GM19239 (cell line): ENCODE measurements around the gene MICAL1.

ENCODE experiments used
- DNase-seq: peaks from one replicate; pipeline ENCODE4 v3.0.0; 2011; ENCODE audit warnings: low spot score; ENCODE audit not compliant: insufficient read length
- FAIRE-seq: peaks from 2 replicates; lab custom pipeline; 2011; peaks lifted over from hg19 to GRCh38; lab: Jason Lieb, UNC

The MICAL1 gene

DNA sequence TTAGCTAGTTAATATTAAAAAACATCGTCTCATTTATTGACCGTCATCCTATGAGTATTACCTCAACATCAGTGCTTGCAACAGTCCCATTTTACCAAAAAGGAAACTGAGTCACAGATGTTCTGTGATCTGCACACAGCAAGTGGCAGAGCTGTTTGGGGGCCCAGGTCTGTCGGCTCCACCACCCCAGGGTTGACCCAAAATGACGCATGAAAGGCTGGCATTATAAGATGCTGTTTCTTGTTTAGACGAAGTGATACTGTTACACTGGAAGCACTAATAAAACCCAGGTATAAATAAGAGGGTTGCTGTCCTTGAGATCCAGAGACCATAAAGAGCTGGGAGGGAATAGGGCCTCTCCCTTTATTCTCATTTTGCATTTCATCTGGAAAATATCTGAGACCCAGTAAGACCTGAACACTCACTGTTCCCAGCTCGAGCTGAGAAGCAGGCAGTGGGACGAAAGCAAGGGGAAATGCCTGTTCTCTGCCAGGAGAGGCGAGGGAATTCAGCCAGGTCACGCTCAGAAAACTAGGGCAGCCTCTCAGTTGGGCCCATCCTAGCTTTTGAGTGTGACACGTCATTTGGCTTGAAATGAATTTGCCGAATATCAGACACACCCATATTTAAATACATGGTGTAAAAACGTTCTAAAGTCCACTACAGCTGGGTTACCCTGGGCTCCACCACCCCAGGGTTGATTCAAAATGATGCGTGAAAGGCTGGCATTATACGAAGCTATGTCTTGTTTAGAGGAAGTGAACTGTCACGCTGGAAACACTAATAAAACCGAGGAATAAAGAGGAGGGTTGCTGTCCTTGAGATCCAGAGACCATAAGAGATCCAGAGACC, 1.4 kb upstream of the MICAL1 start:
- FAIRE-seq (no peak), DNase-seq (no peak)

DNA sequence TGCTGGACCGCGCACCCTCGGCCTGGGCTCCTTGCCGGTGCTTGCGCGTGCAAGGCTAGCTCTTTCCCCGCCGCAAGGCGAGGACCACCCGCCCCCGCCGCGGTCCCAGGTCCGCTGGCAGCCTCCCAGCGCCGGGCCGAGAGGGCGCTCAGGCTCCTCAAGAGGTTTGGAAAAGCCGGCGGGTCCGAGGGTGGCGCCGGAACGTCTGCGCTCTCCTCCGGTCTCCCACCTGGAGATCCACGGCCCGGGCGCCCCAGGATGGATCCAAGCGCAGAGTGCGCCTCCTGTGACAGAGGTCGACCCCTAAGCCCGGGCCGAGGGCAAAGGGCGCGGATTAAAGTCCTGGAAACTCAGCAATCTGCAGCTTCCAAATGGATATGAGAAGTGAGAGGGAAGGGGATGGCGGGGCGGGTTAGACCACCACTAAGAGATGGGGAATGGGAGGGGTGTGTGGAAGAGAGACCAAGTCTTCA, 575 bp upstream of the MICAL1 start:
- FAIRE-seq (no peak), DNase-seq (no peak)

DNA sequence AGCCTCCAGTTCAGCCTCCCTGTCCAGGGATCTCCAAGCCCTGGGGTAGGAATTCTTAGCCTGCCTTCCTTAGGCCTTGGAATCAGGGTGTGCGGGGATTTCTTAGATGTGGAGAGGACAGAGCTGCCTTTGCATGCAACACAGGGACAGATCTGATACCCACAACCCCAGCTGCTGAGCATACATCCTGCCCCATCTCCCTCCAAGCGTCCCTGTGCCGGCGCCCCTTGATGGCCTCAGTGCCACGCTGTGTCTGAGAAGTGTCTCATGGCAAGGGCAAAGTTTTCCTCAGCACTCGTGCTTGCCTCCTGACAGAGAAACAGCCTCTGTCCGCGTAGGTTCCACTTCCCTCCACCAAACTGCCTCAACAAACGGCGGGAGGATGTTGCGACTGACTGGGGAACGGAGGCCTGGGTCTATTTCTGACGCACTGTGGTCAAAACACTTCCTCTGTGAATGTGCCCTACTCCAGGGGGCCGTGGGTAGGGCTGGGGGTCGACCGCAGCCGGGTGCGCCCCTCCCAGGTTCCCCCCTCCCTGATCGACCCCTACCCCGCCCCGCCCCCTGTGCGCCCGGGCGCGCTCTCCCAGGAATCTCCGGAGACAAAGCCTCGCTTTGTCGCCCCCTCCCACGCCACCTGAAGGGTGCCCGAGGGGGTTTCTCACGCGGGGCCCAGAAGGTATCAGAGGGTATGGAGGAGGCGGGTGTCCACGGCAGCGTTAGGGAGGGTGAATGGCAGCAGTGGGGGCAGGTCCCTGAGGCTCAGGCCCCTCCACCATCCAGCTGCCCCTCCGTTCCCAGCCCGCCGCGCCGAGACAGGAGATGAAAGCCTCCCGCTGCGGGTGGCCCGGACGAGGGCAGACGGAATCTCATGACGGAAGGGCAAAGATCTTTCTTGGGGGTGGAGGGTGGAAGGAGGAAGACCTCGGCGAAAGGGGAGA, 806 bp downstream of the MICAL1 start:
- FAIRE-seq (peak; percentile 87), DNase-seq (peak; percentile 44)

DNA sequence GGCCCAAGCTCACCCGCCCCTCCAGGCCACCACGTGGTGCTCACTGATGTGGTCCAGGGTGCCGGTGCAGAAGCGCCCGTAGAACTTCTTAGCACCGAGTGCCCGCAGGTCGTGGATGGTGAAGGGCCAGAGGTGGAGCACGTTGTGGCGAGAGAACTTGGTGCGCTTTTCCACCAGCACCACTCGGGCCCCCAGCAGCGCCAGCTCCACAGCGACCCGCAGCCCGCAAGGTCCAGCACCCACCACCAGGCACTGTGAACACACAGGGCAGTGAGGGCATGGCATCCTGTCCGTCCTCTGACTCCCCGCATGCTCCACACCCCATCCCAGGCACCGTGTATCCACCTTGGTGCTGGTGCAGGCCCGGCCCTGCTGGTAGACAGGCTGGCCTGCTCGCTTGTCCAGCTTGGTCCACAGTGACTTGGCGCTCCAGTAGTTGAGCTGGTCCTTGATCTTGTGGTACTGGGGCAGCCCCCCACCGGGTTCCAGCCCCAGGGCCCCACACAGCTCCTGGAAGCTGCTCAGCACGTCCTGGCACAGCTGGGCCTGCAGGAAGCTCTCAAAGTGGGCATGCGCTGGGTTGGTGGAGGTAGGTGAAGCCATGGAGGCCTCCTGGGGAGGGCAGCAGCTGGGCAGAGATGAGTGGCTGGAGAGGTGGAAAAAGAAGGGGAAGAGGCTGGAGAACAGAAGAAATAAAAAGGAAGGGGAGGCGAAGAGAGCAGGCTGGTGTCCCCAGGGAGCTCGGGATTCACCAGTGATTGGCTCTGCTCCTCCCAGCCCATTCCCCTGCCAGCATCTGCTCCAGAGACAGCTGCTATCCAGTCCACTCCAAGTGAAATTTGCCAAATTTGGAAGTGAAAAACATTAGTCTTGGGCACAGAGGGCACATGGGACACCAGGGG, 1.7 kb downstream of the MICAL1 start:
- FAIRE-seq (no peak), DNase-seq (no peak)

DNA sequence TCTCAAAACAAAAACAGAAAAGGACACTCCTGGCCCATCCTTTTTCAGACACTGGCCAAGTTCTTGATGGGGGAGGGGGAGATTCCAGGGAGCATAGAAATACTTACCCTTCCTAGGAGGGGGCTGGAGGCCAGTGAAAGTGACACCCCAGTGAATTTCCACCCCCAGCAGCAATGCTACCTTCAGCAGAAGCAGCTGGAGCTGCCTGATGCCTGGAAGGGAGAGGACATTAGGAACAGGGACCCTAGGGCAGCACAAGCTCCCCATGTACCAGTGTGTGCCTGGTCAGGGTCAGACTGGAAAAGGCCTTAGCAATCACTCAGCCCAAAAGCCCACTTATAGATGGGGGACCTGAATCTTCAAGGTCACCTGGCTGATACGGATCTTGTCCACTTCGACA, 2.4 kb downstream of the MICAL1 start:
- FAIRE-seq (no peak), DNase-seq (no peak)

DNA sequence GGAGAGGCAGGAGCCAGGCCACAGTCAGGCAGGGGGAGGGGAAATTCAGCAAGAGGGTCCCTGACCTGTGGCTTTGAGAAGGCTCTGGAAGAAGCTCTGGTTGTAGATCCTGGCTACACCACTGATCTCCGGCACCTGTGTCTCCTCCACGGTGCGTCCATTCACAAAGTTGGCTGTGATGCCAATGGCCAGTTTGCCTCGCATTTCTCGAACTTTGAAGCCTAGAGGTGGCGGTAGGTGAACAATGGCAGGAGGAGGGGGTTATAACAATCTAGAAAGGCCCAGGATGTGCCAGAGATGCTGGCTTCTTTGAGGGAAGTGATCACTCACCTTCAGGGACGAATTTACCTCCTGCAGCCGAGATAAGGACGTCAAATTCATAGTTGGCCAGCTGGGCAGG, 3.4 kb downstream of the MICAL1 start:
- DNase-seq, result no peak
- FAIRE-seq, result no peak

DNA sequence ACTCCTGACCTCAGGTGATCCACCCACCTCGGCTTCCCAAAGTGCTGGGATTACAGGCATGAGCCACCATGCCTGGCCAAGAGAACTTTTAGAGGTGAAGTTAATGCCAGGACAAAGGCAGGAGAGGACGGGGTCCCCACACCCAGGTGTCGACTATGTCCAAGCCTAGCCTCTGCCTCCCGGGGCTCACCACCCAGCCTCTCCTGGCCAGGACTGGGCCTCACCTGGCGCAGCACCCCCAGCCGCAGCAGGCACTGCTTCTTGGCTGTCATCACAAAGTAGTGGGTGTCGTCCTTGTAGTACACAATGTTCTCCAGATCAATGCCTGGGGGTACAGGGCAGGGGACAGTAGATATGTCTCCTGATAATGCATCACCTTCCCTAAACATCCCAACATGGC, 4.2 kb downstream of the MICAL1 start:
- FAIRE-seq (no peak), DNase-seq (no peak)

DNA sequence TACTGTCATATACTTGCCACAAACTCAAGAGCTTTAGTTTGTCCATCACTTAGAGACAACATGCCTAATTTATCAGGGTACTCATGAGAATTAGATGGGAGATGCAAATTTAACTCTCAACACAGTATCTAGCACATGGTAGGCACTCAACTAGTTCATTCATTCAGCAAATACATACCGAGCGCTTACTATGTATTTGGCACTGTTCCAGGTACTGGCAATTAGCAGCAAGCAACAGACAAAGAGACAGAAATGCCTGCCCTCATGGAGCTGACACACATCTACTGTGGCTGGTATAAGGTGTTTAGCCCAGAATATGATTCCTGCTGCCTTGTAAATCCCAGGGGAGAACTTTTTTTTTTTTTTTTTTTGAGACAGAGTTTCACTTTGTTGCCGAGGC, 4.8 kb downstream of the MICAL1 start:
- FAIRE-seq (no peak), DNase-seq (no peak)

DNA sequence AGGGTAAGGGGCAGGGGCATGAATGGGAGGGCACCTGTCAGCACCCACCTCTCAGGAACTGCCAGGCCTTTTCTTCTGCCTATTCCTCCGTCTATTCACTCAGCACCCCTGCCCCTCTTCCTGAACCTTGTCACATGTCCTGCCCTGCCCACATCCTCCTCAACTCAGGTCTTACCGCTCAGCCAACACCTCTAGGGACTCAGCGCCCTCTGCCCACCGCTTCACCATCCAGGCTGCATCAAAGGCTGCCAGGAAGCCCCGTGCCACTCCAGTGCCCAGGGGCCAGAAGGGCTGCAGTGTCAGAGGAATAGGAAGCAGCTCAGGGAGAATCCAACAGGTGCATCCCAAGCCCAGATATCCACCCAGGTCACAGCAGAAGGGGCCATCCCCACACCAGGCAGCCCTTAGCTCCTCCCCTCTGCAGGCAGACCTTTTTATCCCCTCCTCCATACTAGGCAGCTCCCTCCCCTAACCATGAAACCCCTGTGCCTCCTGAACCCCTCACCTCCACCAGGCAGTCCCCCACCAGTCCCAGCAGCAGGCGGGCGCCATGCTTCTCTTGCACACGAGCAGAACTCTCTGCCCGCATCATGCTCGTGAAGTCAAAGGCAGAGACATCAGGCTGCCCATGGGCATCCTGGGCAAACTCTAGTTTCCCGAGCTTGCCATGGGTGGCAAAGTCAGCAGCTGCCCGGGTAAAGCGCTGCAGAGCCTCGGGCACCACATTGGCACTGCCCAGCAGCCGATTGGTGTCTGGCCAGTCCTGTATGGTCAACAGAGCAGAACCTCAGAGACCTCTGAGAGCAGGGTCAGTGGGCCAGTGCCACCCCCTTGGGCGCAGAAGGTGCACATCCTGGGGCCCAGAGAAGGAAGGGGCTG, 5.5 kb downstream of the MICAL1 start:
- FAIRE-seq (no peak), DNase-seq (no peak)

DNA sequence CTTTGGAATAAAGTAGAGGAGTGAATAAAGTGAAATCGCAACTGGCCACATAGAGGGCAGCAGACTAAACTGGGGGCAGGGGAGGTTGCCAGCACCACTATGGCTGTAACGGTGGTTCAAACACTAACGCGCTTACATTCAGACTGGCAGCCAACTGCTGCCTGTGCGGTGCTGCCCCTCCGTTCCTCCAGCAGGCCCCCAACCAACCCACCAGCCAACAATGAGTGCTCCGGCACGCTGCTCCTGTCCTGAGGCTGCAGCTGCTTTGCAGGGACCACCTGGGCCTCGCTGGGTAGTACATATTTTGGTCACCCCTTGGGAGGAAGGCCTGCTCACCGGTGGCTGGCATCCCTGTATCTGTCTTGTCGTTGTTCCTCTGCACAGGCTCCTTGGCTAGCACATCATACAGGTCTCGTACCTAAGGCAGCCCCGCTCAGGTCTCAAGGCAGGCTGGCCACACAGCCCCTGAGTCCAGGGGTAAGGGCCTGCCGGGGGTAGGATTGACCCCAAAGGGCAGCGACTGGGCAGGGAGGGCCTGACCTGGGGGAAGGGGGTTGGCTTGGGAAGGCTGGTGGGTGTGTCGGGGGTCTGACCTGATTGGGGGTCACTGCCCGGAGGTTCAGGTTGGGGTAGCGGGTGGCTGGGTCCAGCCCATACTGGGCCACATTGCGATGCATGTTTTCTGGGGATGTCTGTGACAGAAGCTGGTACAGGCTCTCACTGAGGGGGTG, 6.3 kb downstream of the MICAL1 start:
- no peak for FAIRE-seq
- no peak for DNase-seq

DNA sequence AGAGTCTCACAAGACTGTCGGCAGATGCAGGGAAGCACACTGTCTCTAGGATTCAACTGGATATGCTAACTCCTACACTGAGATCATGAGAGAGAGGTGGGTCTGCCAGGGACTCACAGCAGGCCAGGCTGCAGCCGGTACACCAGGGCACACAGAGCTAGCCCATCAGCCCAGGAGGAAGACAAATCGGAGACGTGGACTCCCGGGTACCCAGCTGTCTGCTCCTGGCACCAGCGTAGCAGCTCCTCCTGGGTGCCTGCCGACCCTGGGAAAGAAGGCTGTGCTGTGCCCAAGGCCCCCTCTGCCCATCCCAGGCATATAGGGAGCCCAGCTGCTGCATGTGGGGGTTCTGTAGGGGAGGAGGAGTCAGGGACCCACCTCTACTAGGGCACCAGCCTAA, 7.0 kb downstream of the MICAL1 start:
- FAIRE-seq (no peak), DNase-seq (no peak)

DNA sequence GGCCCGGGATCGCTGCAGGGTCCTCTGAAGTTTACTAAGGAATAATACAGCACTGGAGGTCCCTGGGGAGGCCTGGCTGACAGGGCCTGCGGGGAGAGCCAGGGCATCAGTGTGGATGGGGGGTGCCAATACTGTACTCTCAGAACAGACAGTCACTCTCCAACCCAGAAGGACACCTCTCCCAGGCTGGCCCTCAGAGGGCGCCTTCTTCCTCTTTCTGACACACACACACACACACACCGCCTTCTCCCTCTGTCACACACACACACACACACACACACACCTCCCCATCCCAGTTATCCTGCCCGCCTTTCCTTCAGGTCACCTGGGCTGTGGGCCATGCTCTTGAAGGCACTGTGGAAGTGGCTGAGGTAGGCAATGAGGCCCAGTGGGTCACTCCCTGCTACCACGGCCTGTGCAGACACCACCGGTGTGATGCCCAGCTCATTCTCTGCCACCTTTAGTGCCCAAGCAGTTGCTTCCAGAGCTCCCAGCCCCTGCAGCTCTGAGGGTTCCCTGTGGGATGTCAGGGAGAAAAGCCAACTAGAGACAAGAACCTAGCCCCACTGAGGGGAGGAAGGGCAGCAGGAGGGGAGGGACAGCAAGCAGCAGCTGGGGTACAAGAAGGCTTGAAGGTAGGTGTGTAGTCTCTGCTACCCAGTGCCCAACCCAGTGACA, 7.6 kb downstream of the MICAL1 start:
- DNase-seq (no peak), FAIRE-seq (no peak)

DNA sequence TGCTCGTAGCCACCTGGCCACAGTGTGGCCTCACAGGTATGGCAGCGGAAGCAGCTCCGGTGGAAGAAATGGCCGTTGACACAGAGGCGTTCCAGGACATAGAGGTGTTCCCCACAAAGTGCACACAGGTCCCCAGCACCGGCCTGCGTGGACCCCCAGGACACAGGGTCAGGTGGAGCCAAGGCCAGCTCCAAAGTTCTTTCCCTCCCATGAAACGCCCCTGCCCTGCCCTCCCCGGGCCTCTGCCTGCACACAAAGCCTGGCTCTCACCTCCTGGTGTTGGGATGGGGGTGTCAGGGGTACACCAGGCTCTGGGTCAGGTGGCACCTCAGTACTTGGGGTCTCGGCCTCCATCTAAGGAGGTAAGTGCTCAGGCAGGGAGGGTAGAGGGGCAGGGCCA, 8.5 kb downstream of the MICAL1 start:
- FAIRE-seq, result no peak

DNA sequence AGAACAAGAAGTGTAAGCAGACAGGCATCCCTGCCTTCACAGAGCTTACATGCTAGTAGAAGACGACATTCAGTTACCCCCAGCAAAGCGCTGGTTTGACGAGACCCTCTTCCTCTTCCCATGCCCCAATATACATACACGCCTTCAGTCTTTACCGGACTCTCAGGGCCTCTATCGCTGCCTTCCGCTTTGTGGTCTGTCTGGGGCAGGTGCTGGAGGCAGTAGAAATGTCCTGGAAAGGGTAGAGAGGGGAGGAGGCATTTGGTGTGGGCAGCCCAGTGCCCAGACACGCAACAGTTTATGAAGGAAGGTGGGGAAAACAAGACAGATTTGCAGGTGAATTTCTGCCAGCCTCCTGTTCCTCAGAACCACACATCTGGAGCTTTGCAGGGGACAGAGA, 9.0 kb downstream of the MICAL1 start:
- FAIRE-seq (no peak), DNase-seq (no peak)

More for the DNA sequence above, 8.5 kb downstream of the MICAL1 start:
- DNase-seq, result no peak

DNA sequence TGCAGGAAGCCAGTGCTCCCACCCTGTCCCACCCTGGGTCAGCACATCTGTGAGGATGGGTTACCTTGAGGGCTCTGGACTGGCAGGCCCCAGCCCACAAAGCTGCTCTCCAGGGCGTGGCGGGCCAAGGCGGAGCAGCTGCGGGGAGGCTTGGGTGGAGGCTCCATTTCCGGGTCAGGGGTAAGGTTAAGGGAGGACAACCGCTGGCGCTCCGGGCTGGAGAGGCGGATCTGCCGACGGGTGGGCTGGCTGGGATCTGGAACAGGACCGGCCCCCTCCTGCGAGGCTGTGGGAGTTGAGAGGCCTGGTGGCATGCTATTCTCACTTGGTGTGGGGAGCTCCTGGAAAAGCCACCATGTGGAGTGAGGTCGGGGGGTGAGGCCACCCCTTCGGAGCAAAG, 9.5 kb downstream of the MICAL1 start:
- no peak for DNase-seq
- no peak for FAIRE-seq

DNA sequence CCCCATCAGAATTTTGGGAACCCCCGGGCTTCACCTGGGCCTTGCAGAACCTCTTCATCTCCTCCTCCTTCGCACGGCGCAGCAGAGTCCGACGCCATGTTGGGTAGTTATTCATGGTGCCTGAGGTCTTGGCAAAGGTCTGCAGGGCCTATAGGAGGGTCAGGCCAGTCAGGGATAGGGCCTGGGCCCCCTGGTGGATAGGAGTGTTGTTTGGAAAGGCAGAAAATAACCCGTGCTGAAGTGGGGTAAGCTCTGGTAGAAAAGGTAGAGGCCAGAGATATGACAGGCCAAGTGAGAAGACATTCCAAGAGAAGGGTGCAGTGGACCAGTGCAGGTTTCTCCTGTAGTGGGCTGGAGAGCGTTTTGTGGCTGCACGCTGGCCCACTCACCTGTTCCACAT, 10.2 kb downstream of the MICAL1 start:
- FAIRE-seq (no peak), DNase-seq (no peak)

DNA sequence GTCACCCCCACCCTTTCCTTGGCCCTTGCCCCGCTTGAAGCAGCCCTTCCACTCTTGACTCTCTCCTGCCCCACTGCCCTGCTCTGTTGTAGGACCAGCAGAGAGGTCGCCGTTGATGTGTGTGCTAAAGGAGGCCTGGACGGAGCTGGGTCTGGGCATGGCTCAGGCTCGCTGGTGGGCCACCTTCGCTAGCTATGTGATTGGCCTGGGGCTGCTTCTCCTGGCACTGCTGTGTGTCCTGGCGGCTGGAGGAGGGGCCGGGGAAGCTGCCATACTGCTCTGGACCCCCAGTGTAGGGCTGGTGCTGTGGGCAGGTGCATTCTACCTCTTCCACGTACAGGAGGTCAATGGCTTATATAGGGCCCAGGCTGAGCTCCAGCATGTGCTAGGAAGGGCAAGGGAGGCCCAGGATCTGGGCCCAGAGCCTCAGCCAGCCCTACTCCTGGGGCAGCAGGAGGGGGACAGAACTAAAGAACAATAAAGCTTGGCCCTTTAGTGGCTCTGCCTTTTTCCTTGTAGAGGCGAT, 12.1 kb downstream of the MICAL1 start:
- DNase-seq (no peak), FAIRE-seq (no peak)
